ENCODE measurements around the gene MSRB3. TPM values are rescaled to one million over a fixed set of nuclear protein-coding genes. Genes with fewer than 3 reads are reported as not detected.

The MSRB3 gene
- total RNA-seq, 1 experiment from 2014 or later = 31.1 TPM

GRCh38 chr12:65430571-65431306 lies 152.3 kb downstream of the MSRB3 start:
- DNase-seq (ENCODE audit: unreplicated experiment) = peak; percentile 44
- intact Hi-C loops (cut with micrococcal nuclease) = no loop called here
- ChIA-PET CTCF (interaction anchor here (0.9 kb wide), 1 partner anchor 172 kb away, joined by 3 read pairs; no protein-coding TSS in a partner anchor), POLR2A (interaction anchor here (1.3 kb wide), 1 partner anchor 34 kb away, joined by 3 read pairs; no protein-coding TSS in a partner anchor)
- TF ChIP-seq CTCF (IDR thresholded peaks at IDR 0.05; ENCODE audit: unreplicated experiment) = no peak
- H3K4me1 Mint-ChIP-seq (ENCODE audit: insufficient read depth, unreplicated experiment) = peaks cover 30% of the 10 kb centered on the region
- H3K9me3 Mint-ChIP-seq (ENCODE audit: unreplicated experiment) = peaks cover 7% of the 10 kb centered on the region
- H3K27ac Mint-ChIP-seq (ENCODE audit: low read depth, unreplicated experiment) = peak overlapping the region; percentile 27
- no TSS peak for BruUV-seq (replicated peaks)
- H3K4me3 Mint-ChIP-seq (ENCODE audit: unreplicated experiment) = no peak overlapping the region
- H3K27me3 Mint-ChIP-seq (ENCODE audit: insufficient read depth, unreplicated experiment) = no peaks in the 10 kb centered on the region
- H3K36me3 Mint-ChIP-seq (ENCODE audit: insufficient read depth, unreplicated experiment) = peaks cover 5% of the 10 kb centered on the region

- Mint-ChIP-seq H3K36me3 (ENCODE audit: insufficient read depth, unreplicated experiment) (peaks cover 5% of the 10 kb centered on the region), H3K9me3 (ENCODE audit: unreplicated experiment) (peaks cover 7% of the 10 kb centered on the region), H3K4me3 (ENCODE audit: unreplicated experiment) (no peak overlapping the region), H3K27ac (ENCODE audit: low read depth, unreplicated experiment) (no peak overlapping the region), H3K4me1 (ENCODE audit: insufficient read depth, unreplicated experiment) (peaks cover 30% of the 10 kb centered on the region), H3K27me3 (ENCODE audit: insufficient read depth, unreplicated experiment) (no peaks in the 10 kb centered on the region)
- TF ChIP-seq CTCF (IDR thresholded peaks at IDR 0.05; ENCODE audit: unreplicated experiment) = no peak
- ChIA-PET CTCF (no interaction called here), POLR2A (interaction anchor here (0.6 kb wide), 1 partner anchor 534 kb away, joined by 3 read pairs; no protein-coding TSS in a partner anchor)
- no TSS peak for BruUV-seq (replicated peaks)
- intact Hi-C loops (cut with micrococcal nuclease) = no loop called here
- no peak for DNase-seq (ENCODE audit: unreplicated experiment)
These were observed 153.6 kb downstream of the MSRB3 start for GRCh38 chr12:65432114-65432513.

- ChIA-PET POLR2A (interaction anchor here (0.6 kb wide), 1 partner anchor 533 kb away, joined by 3 read pairs; no protein-coding TSS in a partner anchor), CTCF (interaction anchor here (0.6 kb wide), 1 partner anchor 26 kb away, joined by 3 read pairs; no protein-coding TSS in a partner anchor)
- H3K9me3 Mint-ChIP-seq (ENCODE audit: unreplicated experiment) = peaks cover 7% of the 10 kb centered on the region
- DNase-seq (ENCODE audit: unreplicated experiment) = no peak
- BruUV-seq (replicated peaks) = no TSS peak
- intact Hi-C loops (cut with micrococcal nuclease) = no loop called here
- no peak overlapping the region for H3K4me3 Mint-ChIP-seq (ENCODE audit: unreplicated experiment)
- peaks cover 30% of the 10 kb centered on the region for H3K4me1 Mint-ChIP-seq (ENCODE audit: insufficient read depth, unreplicated experiment)
- no peak for TF ChIP-seq CTCF (IDR thresholded peaks at IDR 0.05; ENCODE audit: unreplicated experiment)
- H3K27ac Mint-ChIP-seq (ENCODE audit: low read depth, unreplicated experiment) = no peak overlapping the region
- no peaks in the 10 kb centered on the region for H3K27me3 Mint-ChIP-seq (ENCODE audit: insufficient read depth, unreplicated experiment)
- H3K36me3 Mint-ChIP-seq (ENCODE audit: insufficient read depth, unreplicated experiment) = peaks cover 5% of the 10 kb centered on the region
These were observed 154.2 kb downstream of the MSRB3 start for GRCh38 chr12:65432651-65433050.

- no TSS peak for BruUV-seq (replicated peaks)
- POLR2A ChIA-PET = interaction anchor here (0.6 kb wide), 1 partner anchor 734 kb away, joined by 3 read pairs; no protein-coding TSS in a partner anchor
- no peak overlapping the region for H3K4me3 Mint-ChIP-seq (ENCODE audit: unreplicated experiment)
These were observed 156.3 kb downstream of the MSRB3 start for GRCh38 chr12:65434737-65435136.

More at GRCh38 chr12:65434737-65435136, 156.3 kb downstream of the MSRB3 start:
- no peaks in the 10 kb centered on the region for H3K27me3 Mint-ChIP-seq (ENCODE audit: insufficient read depth, unreplicated experiment)
- no peak overlapping the region for H3K27ac Mint-ChIP-seq (ENCODE audit: low read depth, unreplicated experiment)
- H3K9me3 Mint-ChIP-seq (ENCODE audit: unreplicated experiment) = peaks cover 7% of the 10 kb centered on the region
- H3K4me1 Mint-ChIP-seq (ENCODE audit: insufficient read depth, unreplicated experiment) = peaks cover 21% of the 10 kb centered on the region
- H3K36me3 Mint-ChIP-seq (ENCODE audit: insufficient read depth, unreplicated experiment) = no peaks in the 10 kb centered on the region
- DNase-seq (ENCODE audit: unreplicated experiment) = no peak
- TF ChIP-seq CTCF (IDR thresholded peaks at IDR 0.05; ENCODE audit: unreplicated experiment) = no peak
- CTCF ChIA-PET = no interaction called here
- intact Hi-C loops (cut with micrococcal nuclease) = no loop called here

Data from MCF 10A (cell line).